ENCODE measurements around the gene CXorf65.

Gene CXorf65

DNA sequence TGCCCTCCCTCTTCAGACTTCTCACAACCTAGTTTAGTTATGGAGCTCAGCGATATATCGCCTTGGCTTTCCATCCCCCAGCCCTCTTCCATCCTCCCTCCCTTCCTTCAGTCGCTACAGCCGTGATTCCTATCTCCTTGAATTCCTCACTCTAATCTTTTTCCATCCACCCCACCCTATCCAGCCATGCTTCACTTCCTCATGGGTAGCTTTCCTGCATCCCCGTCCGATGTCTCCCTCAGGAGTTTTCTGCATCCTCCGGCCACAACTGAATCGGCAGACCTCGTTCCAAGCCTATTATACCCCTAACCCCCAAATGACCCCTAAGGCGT, 38.9 kb downstream of the CXorf65 start:
- H3K4me3 ChIP-seq (ENCODE audit: low read depth, low read length): peak overlapping the region; percentile 76
- TF ChIP-seq, protein P1, sequence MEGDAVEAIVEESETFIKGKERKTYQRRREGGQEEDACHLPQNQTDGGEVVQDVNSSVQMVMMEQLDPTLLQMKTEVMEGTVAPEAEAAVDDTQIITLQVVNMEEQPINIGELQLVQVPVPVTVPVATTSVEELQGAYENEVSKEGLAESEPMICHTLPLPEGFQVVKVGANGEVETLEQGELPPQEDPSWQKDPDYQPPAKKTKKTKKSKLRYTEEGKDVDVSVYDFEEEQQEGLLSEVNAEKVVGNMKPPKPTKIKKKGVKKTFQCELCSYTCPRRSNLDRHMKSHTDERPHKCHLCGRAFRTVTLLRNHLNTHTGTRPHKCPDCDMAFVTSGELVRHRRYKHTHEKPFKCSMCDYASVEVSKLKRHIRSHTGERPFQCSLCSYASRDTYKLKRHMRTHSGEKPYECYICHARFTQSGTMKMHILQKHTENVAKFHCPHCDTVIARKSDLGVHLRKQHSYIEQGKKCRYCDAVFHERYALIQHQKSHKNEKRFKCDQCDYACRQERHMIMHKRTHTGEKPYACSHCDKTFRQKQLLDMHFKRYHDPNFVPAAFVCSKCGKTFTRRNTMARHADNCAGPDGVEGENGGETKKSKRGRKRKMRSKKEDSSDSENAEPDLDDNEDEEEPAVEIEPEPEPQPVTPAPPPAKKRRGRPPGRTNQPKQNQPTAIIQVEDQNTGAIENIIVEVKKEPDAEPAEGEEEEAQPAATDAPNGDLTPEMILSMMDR (IDR thresholded peaks at IDR 0.05; ENCODE audit: borderline replicate concordance, insufficient read depth, low read depth, low read length): no peak

DNA sequence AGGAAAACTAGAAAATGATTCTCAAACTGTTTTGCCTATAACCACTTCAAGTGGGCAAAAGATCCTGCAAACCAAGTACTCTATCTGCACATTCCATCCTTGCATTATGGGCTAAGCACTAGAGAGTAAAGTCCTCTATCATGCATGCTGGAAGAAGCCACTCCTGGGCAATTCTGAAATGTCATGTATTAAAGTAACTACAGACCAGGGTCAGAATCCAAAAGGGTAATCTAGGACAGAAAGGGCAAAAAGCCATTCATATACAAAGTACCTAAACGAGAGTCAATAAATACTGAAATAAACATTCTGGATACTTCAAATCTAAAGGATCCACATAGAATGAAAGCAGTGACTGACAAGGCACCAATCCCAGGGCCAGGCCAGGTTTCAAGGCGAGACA, 39.5 kb downstream of the CXorf65 start:
- peak overlapping the region; percentile 76 for H3K4me3 ChIP-seq (ENCODE audit: low read depth, low read length)
- TF ChIP-seq, protein P1 (IDR thresholded peaks at IDR 0.05; ENCODE audit: borderline replicate concordance, insufficient read depth, low read depth, low read length): no peak

DNA sequence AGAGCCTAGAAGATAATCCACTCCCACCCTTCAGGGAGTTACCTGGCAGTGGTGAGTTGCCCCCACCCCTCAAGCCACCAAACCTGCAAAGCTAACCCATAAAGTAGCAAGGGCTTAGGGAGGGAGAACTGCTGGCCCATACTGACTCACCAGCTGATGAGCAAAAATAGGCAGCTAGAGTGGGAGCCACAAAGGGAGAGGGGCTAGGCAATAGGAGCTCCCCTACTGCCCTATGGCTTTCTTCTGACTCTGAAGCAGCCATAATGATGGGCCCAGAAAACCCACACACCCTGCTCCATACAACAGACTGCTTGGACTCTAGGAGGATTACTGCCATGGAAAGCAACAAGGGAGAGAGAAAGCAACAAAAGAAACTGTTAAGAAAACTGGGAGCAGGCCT, 46.4 kb downstream of the CXorf65 start:
- TF ChIP-seq, protein P1 (IDR thresholded peaks at IDR 0.05; ENCODE audit: borderline replicate concordance, insufficient read depth, low read depth, low read length): no peak
- H3K4me3 ChIP-seq (ENCODE audit: low read depth, low read length): no peak overlapping the region

- H3K4me3 ChIP-seq (ENCODE audit: low read depth, low read length): no peak overlapping the region
- TF ChIP-seq, protein P1 (IDR thresholded peaks at IDR 0.05; ENCODE audit: borderline replicate concordance, insufficient read depth, low read depth, low read length): no peak
Measured at GRCh38 chrX:71057848-71058530, 48.6 kb downstream of the CXorf65 start.

- no peak overlapping the region for H3K4me3 ChIP-seq (ENCODE audit: low read depth, low read length)
- TF ChIP-seq, protein P1 (IDR thresholded peaks at IDR 0.05; ENCODE audit: borderline replicate concordance, insufficient read depth, low read depth, low read length): no peak
Measured at GRCh38 chrX:71056867-71057266, 49.7 kb downstream of the CXorf65 start.

Measured in GM12875 (cell line).